ENCODE data around the gene ATP5F1D.
A peak's percentile ranks its signal among the peaks of the same experiment; 100 is the strongest.

ATP5F1D gene

DNA sequence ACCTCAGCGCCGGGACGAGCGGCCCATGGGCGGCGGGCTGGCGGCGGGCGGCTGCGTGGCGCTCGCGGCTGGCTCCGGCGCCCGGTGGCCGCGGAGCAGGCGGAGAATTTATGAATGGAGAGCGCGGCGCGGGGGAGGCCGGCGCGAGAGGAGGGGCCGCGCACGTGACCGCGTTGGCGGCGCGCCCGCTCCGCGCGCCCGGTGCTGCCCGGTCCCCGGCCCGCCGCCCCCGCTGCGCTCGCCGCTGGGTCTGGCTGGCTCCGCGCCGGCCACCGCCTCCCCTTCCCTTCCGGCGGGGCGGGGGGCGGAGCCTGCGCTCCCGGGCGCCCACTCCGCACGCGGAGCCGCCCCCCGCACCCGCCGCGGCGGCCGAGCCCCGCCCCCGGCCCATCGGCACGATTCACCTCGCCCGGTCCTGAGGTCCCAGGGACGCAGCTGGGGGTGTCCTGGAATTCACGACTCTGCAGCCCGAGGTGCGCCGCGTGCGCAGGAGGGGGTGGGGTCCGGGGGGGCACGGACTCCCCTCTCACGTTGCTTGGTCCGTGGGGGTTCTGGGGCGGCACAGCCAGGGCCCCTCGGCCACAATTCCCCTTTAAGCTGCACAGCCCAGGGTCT, 3.7 kb upstream of the ATP5F1D start, which contains the start of gene CBARP:
CBARP (minus strand) TSS at position 252 of the 615 bp plus-strand sequence. CDS start 1,905 bp downstream, outside the sequence.
- H3K36me3 ChIP-seq (ENCODE audit: insufficient read depth): no peaks in the 10 kb centered on the region
- peaks cover 24% of the 10 kb centered on the region for H3K27me3 ChIP-seq (ENCODE audit: insufficient read depth, low read depth)
- H3K79me2 ChIP-seq (ENCODE audit: insufficient read depth, low read depth): peaks cover 9% of the 10 kb centered on the region; the same call in 1 of the 2 replicates
- H3K4me2 ChIP-seq: peak within 1 kb of the TSS; percentile 66
- H3K4me1 ChIP-seq (ENCODE audit: low read depth, poor library complexity, severe bottlenecking): peaks cover 12% of the 10 kb centered on the region
- no peak within 1 kb of the TSS for H3K27ac ChIP-seq
- H4K20me1 ChIP-seq (ENCODE audit: insufficient read depth): no peaks in the 10 kb centered on the region
- TF ChIP-seq, protein P1, sequence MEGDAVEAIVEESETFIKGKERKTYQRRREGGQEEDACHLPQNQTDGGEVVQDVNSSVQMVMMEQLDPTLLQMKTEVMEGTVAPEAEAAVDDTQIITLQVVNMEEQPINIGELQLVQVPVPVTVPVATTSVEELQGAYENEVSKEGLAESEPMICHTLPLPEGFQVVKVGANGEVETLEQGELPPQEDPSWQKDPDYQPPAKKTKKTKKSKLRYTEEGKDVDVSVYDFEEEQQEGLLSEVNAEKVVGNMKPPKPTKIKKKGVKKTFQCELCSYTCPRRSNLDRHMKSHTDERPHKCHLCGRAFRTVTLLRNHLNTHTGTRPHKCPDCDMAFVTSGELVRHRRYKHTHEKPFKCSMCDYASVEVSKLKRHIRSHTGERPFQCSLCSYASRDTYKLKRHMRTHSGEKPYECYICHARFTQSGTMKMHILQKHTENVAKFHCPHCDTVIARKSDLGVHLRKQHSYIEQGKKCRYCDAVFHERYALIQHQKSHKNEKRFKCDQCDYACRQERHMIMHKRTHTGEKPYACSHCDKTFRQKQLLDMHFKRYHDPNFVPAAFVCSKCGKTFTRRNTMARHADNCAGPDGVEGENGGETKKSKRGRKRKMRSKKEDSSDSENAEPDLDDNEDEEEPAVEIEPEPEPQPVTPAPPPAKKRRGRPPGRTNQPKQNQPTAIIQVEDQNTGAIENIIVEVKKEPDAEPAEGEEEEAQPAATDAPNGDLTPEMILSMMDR (conservative IDR thresholded peaks at IDR 0.05; ENCODE audit: low read depth, low read length): no peak
- H3K4me3 ChIP-seq (IDR thresholded peaks at IDR 0.05; ENCODE audit: insufficient read depth, low read depth, low read length): no peak within 1 kb of the TSS
- H2AFZ ChIP-seq (ENCODE audit: low read depth): peak within 1 kb of the TSS; percentile 30; the same call in 1 of the 2 replicates
- H3K9ac ChIP-seq: no peak within 1 kb of the TSS

- Histone ChIP-seq H3K36me3 (ENCODE audit: insufficient read depth) (no peaks in the 10 kb centered on the region), H3K4me3 (IDR thresholded peaks at IDR 0.05; ENCODE audit: insufficient read depth, low read depth, low read length) (no peak overlapping the region), H3K9ac (no peak overlapping the region), H4K20me1 (ENCODE audit: insufficient read depth) (no peaks in the 10 kb centered on the region), H3K27ac (no peak overlapping the region), H3K27me3 (ENCODE audit: insufficient read depth, low read depth) (peaks cover 21% of the 10 kb centered on the region), H3K79me2 (ENCODE audit: insufficient read depth, low read depth) (peaks cover 9% of the 10 kb centered on the region; the same call in 1 of the 2 replicates), H2AFZ (ENCODE audit: low read depth) (no peak overlapping the region), H3K4me2 (no peak overlapping the region; the same call in 1 of the 2 replicates), H3K4me1 (ENCODE audit: low read depth, poor library complexity, severe bottlenecking) (peaks cover 19% of the 10 kb centered on the region)
- TF ChIP-seq, protein P1 (conservative IDR thresholded peaks at IDR 0.05; ENCODE audit: low read depth, low read length): no peak
These were observed 2.9 kb upstream of the ATP5F1D start for GRCh38 chr19:1238369-1239303.

- H2AFZ ChIP-seq (ENCODE audit: low read depth): peak overlapping the region; percentile 61; the same call in 1 of the 2 replicates
- no peak overlapping the region for H3K27ac ChIP-seq
- peaks cover 26% of the 10 kb centered on the region for H3K4me1 ChIP-seq (ENCODE audit: low read depth, poor library complexity, severe bottlenecking)
- no peak overlapping the region for H3K4me3 ChIP-seq (IDR thresholded peaks at IDR 0.05; ENCODE audit: insufficient read depth, low read depth, low read length)
- TF ChIP-seq, protein P1 (conservative IDR thresholded peaks at IDR 0.05; ENCODE audit: low read depth, low read length): no peak
- H3K9ac ChIP-seq: no peak overlapping the region
- H4K20me1 ChIP-seq (ENCODE audit: insufficient read depth): no peaks in the 10 kb centered on the region
- H3K27me3 ChIP-seq (ENCODE audit: insufficient read depth, low read depth): peaks cover 21% of the 10 kb centered on the region
- peak overlapping the region; percentile 71 for H3K4me2 ChIP-seq
- H3K36me3 ChIP-seq (ENCODE audit: insufficient read depth): no peaks in the 10 kb centered on the region
- H3K79me2 ChIP-seq (ENCODE audit: insufficient read depth, low read depth): peaks cover 9% of the 10 kb centered on the region; the same call in 1 of the 2 replicates
These were observed 2.1 kb upstream of the ATP5F1D start for GRCh38 chr19:1239420-1239795.

GRCh38 chr19:1239796-1240737, 1.5 kb upstream of the ATP5F1D start:
- Histone ChIP-seq H3K27ac (no peak overlapping the region), H4K20me1 (ENCODE audit: insufficient read depth) (no peaks in the 10 kb centered on the region), H3K4me3 (IDR thresholded peaks at IDR 0.05; ENCODE audit: insufficient read depth, low read depth, low read length) (no peak overlapping the region), H2AFZ (ENCODE audit: low read depth) (peak overlapping the region; percentile 61), H3K27me3 (ENCODE audit: insufficient read depth, low read depth) (peaks cover 21% of the 10 kb centered on the region), H3K9ac (no peak overlapping the region), H3K36me3 (ENCODE audit: insufficient read depth) (no peaks in the 10 kb centered on the region), H3K4me2 (peak overlapping the region; percentile 85), H3K4me1 (ENCODE audit: low read depth, poor library complexity, severe bottlenecking) (peaks cover 31% of the 10 kb centered on the region), H3K79me2 (ENCODE audit: insufficient read depth, low read depth) (peaks cover 9% of the 10 kb centered on the region; the same call in 1 of the 2 replicates)
- TF ChIP-seq, protein P1 (conservative IDR thresholded peaks at IDR 0.05; ENCODE audit: low read depth, low read length): no peak; the same call in 1 of the 2 replicates
